B cell (primary cell): ENCODE data around the gene WASF3. TPM values are rescaled to one million over a fixed set of nuclear protein-coding genes. Genes with fewer than 3 reads are reported as not detected.

ENCODE experiments used
- ATAC-seq: fragments of 200-7000 bp; cut with Tn5 transposase; one replicate; pipeline ENCODE4 v1.10.0; 2021; ENCODE audit warnings: low read depth, mild to moderate bottlenecking, moderate number of reproducible peaks, moderate library complexity
- CTCF ChIA-PET: fragments of 350-600 bp; sonication (Branson Sonifier 250); formaldehyde crosslinking; loops from one replicate; lab custom pipeline; 2021; ENCODE audit warnings: antibody characterized with exemption, inconsistent platforms; lab: Charles Lee
- POLR2A ChIA-PET: fragments of 350-600 bp; sonication (Branson Sonifier 250); formaldehyde crosslinking; loops from one replicate; lab custom pipeline; 2021; ENCODE audit warnings: antibody characterized with exemption; lab: Charles Lee
- DNase-seq: peaks from one replicate; pipeline ENCODE4 v3.0.0; 2013
- H2AFZ ChIP-seq: 2 replicates; pipeline ENCODE4 v1.6.1; 2012; ENCODE audit warnings: mild to moderate bottlenecking, low read depth, low read length; ENCODE audit not compliant: insufficient read depth, poor library complexity, severe bottlenecking
- H3K27ac ChIP-seq, 2 donors: 1 replicate in 1 of 2; 2 replicates in 1 of 2; pipeline ENCODE4 v1.5.1; 2012 to 2013; ENCODE audit warnings: low read length in 2 of 2, mild to moderate bottlenecking in 2 of 2, moderate library complexity in 1 of 2
- H3K27me3 ChIP-seq, 4 experiments: fragments of 200-600 bp in 1 of 4; sonication (generic) in 1 of 4; replicated peaks in 1 of 4; 1 replicate in 2 of 4; 2 replicates in 2 of 4; pipeline versions ENCODE4 v1.6.1 to v1.7.0; 2013 to 2016; ENCODE audit warnings: low read length in 3 of 4, mild to moderate bottlenecking in 2 of 4, mixed read lengths in 1 of 4, moderate library complexity in 1 of 4; ENCODE audit not compliant: insufficient read depth in 4 of 4, control insufficient read depth in 3 of 4; ENCODE audit errors: control extremely low read depth in 1 of 4
- H3K36me3 ChIP-seq, 2 experiments: replicated peaks in 1 of 2; 1 replicate in 1 of 2; 2 replicates in 1 of 2; pipeline versions ENCODE4 v1.6.1 to v1.7.1; 2013; ENCODE audit warnings: low read length in 1 of 2; ENCODE audit not compliant: insufficient read depth in 2 of 2, control insufficient read depth in 1 of 2; ENCODE audit errors: control extremely low read depth in 1 of 2, extremely low read depth in 1 of 2
- H3K4me1 ChIP-seq, 2 donors: fragments of 200-600 bp in 1 of 2; sonication (generic) in 1 of 2; 1 replicate in 1 of 2; 2 replicates in 1 of 2; pipeline versions ENCODE4 v1.5.1 to v1.6.1; 2013 to 2017; ENCODE audit warnings: low read length in 2 of 2; ENCODE audit not compliant: control insufficient read depth in 2 of 2, insufficient read depth in 2 of 2
- H3K4me2 ChIP-seq: replicated peaks from 2 replicates; pipeline ENCODE3; 2012; ENCODE audit warnings: mild to moderate bottlenecking, low read depth, low read length; ENCODE audit not compliant: poor library complexity, severe bottlenecking
- H3K4me3 ChIP-seq, 5 experiments: fragments of 200-600 bp in 1 of 5; sonication (generic) in 1 of 5; 1 replicate in 3 of 5; 2 replicates in 2 of 5; pipeline versions ENCODE4 v1.5.1 to v1.7.0; 2011 to 2016; ENCODE audit warnings: low read length in 4 of 5, mild to moderate bottlenecking in 4 of 5, low read depth in 2 of 5, control low read depth in 1 of 5, moderate library complexity in 1 of 5; ENCODE audit not compliant: insufficient read depth in 1 of 5; ENCODE audit errors: control extremely low read depth in 1 of 5, extremely low read depth in 1 of 5
- H3K79me2 ChIP-seq: fragments of 200-600 bp; sonication (generic); one replicate; pipeline ENCODE4 v1.6.0; 2016; ENCODE audit warnings: low read length; ENCODE audit not compliant: control insufficient read depth, insufficient read depth
- H3K9ac ChIP-seq: fragments of 200-600 bp; sonication (generic); 2 replicates; pipeline ENCODE4 v1.6.1; 2017; ENCODE audit warnings: mild to moderate bottlenecking, low read length, moderate library complexity
- H3K9me3 ChIP-seq, 3 donors: one replicate each; pipeline versions ENCODE4 v1.6.1 to v1.7.1; 2013; ENCODE audit warnings: low read length in 2 of 3; ENCODE audit not compliant: control insufficient read depth in 2 of 3, insufficient read depth in 1 of 3; ENCODE audit errors: control extremely low read depth in 1 of 3
- H4K20me1 ChIP-seq: 2 replicates; pipeline ENCODE4 v1.6.0; 2012; ENCODE audit warnings: mild to moderate bottlenecking, low read length; ENCODE audit not compliant: insufficient read depth, control insufficient read depth, poor library complexity, severe bottlenecking
- H3K27ac Mint-ChIP-seq: one replicate; pipeline ENCODE4 v1.8.0; 2021; ENCODE audit warnings: mixed read lengths
- H3K27me3 Mint-ChIP-seq: one replicate; pipeline ENCODE4 v1.8.0; 2021; ENCODE audit warnings: mixed read lengths
- H3K4me1 Mint-ChIP-seq: one replicate; pipeline ENCODE4 v1.8.0; 2021; ENCODE audit warnings: mixed read lengths
- H3K4me3 Mint-ChIP-seq: one replicate; pipeline ENCODE4 v1.8.0; 2021; ENCODE audit warnings: mixed read lengths
- H3K9me3 Mint-ChIP-seq: one replicate; pipeline ENCODE4 v1.8.0; 2022; ENCODE audit warnings: mixed read lengths; ENCODE audit not compliant: insufficient read depth
- CTCF ChIP-seq: fragments of 200-600 bp; IDR thresholded peaks from one replicate; pipeline ENCODE4 v1.8.0; 2022; ENCODE audit warnings: antibody characterized with exemption, mild to moderate bottlenecking
- EZH2 ChIP-seq: IDR thresholded peaks from 2 replicates; pipeline ENCODE4 v1.6.1; 2012; ENCODE audit warnings: borderline replicate concordance, low read depth, mild to moderate bottlenecking, moderate library complexity, low read length; ENCODE audit not compliant: insufficient read depth, poor library complexity, severe bottlenecking
- WGBS: methylation state at CpG from one replicate; pipeline ENCODE4 v1.1.5; 2013; ENCODE audit warnings: missing lambda C conversion rate; ENCODE audit not compliant: insufficient coverage; 5-methylcytosine and 5-hydroxymethylcytosine counted together
- intact Hi-C: fragments of 100-400 bp; cut with micrococcal nuclease; formaldehyde crosslinking; loops from one replicate; pipeline ENCODE4 v1.10.0; 2022
- polyA plus RNA-seq: library from polyadenylated mRNA; depleted of rRNA; stranded (reverse); fragments of >200 nt; gene quantifications from 2 replicates; pipeline ENCODE4 v1.2.3, GENCODE V29; 2012
- total RNA-seq, 2 donors: library from RNA; stranded (reverse); fragments of 120-200 nt in 1 of 2; gene quantifications; 1 replicate in 1 of 2; 2 replicates in 1 of 2; pipeline versions ENCODE4 v1.2.3 to v1.2.4, GENCODE V29; 2013 to 2022

WASF3 gene
- total and polyA plus RNA-seq, 2 donors (not counting 1 experiment from before 2014, with no cell fraction given): 0.18 to 0.89 TPM

- H3K27me3 Mint-ChIP-seq: peaks cover 31% of the 10 kb centered on the region
Observed at GRCh38 chr13:26557051-26557392, 461 bp upstream of the WASF3 start.

More at GRCh38 chr13:26557051-26557392, 461 bp upstream of the WASF3 start:
- peak; percentile 34 for ATAC-seq
- Histone ChIP-seq H2AFZ (peak overlapping the region; percentile 1), H3K9ac (no peak overlapping the region), H4K20me1 (no peaks in the 10 kb centered on the region), H3K27me3 (peaks cover 0 to 28% (median 19%) of the 10 kb centered on the region in 4 experiments), H3K9me3 (peaks cover 0 to 2% (median 0%) of the 10 kb centered on the region in 3 donors), H3K36me3 (no peaks in the 10 kb centered on the region), H3K79me2 (no peaks in the 10 kb centered on the region), H3K27ac (no peak overlapping the region), H3K4me1 (peaks cover 9 to 10% of the 10 kb centered on the region in 2 donors), H3K4me3 (peak overlapping the region in 3 of 5 experiments; percentile 12 to 16 (median 15)), H3K4me2 (peak overlapping the region; percentile 69)
- Mint-ChIP-seq H3K4me3 (peak overlapping the region; percentile 57), H3K27ac (no peak overlapping the region), H3K9me3 (no peaks in the 10 kb centered on the region), H3K4me1 (peaks cover 14% of the 10 kb centered on the region)
- WGBS: 10% methylated on average over 3 of the region's 3 CpGs
- ChIA-PET CTCF (no interaction called here), POLR2A (no interaction called here)
- intact Hi-C loops: no loop called here
- DNase-seq: no peak
- TF ChIP-seq EZH2: no peak
- TF ChIP-seq CTCF: no peak
